Kidney glomerular epithelial cell (primary cell): ENCODE data around the gene QRFP.

Experiments used
- DNase-seq: peaks from one replicate; lab custom pipeline; 2025; lab: John Stamatoyannopoulos, UW

Gene QRFP

GRCh38 chr9:130890870-130891687 is 5.5 kb downstream of the QRFP start:
- DNase-seq: no peak

GRCh38 chr9:130890124-130890523 is 6.5 kb downstream of the QRFP start:
- no peak for DNase-seq

DNA sequence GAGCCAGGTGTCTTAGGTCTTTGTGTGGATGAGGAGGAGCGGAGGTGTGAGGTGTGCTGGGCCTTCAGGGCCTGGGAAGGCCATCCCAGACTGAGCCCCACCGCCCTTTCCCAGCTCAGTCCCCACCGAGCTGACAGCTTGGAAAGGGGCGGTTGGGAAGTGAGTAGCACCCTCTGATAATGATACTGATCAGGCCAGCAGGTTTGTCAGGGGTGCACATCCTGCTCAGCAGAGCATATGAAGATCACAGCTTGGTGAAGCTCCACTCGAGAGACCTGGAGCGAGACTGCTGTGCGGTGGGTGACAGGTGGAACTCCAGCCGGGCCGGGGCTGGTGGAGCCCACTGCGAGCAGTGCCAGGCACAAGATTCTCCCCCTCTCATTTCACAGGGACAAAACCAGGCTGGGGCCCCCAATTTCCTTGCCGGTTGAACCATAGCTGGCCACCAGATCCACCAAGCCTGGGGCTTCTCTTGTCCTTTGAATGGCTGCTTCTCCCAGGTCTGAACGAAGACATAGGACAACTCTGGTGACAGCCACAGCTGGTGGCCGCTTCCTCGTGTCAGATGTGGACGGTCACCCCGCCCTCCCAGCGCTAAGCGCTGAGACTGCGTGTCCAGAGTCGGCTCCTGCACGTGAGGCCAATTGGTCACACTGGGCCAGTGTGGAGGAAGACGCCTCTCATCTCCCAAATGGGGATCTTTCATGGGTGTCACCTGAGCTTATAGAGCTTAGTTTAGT is 8.3 kb downstream of the QRFP start:
- no peak for DNase-seq

GRCh38 chr9:130887494-130888144 is 9.0 kb downstream of the QRFP start:
- DNase-seq: no peak

- DNase-seq: no peak
Observed at GRCh38 chr9:130886981-130887380, 9.6 kb downstream of the QRFP start.

- DNase-seq: no peak
Observed at GRCh38 chr9:130885484-130886375, 10.9 kb downstream of the QRFP start.

DNA sequence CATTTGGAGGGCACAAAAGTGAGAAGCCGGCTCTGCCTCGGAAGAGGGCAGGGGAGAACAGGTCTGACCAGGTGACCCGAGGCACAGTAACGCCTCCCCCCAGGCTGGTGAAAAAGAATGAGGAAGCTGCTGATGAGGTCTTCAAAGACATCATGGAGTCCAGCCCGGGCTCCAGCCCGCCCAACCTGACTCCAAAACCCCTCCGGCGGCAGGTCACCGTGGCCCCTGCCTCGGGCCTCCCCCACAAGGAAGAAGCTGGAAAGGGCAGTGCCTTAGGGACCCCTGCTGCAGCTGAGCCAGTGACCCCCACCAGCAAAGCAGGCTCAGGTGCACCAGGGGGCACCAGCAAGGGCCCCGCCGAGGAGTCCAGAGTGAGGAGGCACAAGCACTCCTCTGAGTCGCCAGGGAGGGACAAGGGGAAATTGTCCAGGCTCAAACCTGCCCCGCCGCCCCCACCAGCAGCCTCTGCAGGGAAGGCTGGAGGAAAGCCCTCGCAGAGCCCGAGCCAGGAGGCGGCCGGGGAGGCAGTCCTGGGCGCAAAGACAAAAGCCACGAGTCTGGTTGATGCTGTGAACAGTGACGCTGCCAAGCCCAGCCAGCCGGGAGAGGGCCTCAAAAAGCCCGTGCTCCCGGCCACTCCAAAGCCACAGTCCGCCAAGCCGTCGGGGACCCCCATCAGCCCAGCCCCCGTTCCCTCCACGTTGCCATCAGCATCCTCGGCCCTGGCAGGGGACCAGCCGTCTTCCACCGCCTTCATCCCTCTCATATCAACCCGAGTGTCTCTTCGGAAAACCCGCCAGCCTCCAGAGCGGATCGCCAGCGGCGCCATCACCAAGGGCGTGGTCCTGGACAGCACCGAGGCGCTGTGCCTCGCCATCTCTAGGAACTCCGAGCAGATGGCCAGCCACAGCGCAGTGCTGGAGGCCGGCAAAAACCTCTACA is 11.8 kb downstream of the QRFP start:
- no peak for DNase-seq

DNA sequence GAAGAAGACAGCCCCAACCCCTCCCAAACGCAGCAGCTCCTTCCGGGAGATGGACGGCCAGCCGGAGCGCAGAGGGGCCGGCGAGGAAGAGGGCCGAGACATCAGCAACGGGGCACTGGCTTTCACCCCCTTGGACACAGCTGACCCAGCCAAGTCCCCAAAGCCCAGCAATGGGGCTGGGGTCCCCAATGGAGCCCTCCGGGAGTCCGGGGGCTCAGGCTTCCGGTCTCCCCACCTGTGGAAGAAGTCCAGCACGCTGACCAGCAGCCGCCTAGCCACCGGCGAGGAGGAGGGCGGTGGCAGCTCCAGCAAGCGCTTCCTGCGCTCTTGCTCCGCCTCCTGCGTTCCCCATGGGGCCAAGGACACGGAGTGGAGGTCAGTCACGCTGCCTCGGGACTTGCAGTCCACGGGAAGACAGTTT is 12.5 kb downstream of the QRFP start:
- no peak for DNase-seq

GRCh38 chr9:130883479-130883878 is 13.1 kb downstream of the QRFP start:
- no peak for DNase-seq

DNA sequence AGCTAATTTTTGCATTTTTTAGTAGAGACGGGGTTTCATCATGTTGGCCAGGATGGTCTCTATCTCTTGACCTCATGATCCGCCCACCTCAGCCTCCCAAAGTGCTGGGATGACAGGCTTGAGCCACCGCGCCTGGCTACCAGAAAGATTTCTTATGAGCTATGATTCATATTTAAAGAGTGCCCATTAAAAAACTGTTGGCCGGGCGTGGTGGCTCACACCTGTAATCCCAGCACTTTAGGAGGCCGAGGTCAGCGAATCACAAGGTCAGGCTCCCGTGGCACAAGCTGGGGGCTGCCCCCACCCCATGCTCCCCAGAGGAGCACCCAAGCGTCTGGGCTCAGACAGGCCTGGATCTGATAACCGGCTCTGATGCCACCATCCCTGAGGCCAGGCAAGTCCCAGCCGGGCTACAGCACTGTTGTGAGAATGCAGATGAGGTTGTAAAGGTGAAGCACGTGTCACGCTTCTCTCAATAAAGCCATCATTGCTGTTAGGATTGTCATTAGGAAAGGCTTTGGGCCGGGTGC is 13.9 kb downstream of the QRFP start:
- no peak for DNase-seq

DNA sequence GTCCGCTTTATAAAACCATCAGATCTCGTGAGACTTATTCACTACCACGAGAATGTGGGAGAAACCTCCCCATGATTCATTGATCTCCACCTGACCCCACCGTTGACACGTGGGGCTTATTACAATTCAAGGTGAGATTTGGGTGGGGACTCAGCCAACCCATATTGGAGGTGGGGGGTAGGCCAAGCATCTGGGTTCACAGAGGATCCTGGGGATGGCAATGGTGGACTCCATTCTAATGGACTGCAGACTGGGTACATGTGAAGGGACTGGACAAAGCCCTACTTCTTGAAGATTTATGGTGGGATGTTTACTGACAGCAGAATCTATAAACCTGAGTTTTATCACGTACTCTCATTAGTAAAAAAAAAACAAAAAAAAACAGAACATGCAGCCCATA is 15.1 kb downstream of the QRFP start:
- DNase-seq: no peak

DNA sequence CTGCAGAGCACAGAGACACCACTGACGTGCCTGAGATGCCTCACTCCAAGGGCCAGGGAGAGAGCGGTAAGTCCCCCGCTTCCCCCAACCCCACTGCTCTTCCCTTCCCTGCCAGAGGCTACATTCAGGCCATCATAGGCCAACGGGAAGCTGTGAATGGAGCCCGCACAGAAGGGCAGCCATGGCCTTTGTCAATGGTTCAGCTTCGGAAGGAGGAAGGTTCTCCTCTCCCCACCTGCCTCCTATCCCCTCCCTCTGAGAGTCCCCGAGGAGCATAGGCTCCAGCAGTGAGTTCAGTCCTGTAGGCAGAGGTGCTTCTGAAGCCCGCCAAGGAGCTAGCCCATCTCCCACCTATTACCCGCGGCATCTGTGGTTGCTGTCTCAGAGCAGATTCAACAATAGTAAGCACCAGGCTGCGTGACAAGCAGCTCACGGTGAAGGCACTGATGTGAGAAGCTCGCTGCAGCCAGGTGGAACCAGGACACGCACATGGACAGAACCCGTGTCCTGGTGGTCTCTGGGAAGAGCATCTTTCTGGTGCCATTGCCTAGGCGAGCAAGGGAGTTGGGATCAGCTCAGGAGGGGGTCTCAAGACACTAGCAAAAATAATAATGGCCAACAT is 15.9 kb downstream of the QRFP start:
- no peak for DNase-seq

- no peak for DNase-seq
Observed at GRCh38 chr9:130879863-130880411, 16.7 kb downstream of the QRFP start.

- no peak for DNase-seq
Observed at GRCh38 chr9:130878295-130878694, 18.3 kb downstream of the QRFP start.

- no peak for DNase-seq
Observed at GRCh38 chr9:130877300-130877699, 19.3 kb downstream of the QRFP start.

GRCh38 chr9:130874783-130875182 is 21.8 kb downstream of the QRFP start:
- no peak for DNase-seq

- DNase-seq: no peak
Observed at GRCh38 chr9:130873966-130874365, 22.6 kb downstream of the QRFP start.

GRCh38 chr9:130872912-130873503 is 23.6 kb downstream of the QRFP start:
- DNase-seq: no peak

DNA sequence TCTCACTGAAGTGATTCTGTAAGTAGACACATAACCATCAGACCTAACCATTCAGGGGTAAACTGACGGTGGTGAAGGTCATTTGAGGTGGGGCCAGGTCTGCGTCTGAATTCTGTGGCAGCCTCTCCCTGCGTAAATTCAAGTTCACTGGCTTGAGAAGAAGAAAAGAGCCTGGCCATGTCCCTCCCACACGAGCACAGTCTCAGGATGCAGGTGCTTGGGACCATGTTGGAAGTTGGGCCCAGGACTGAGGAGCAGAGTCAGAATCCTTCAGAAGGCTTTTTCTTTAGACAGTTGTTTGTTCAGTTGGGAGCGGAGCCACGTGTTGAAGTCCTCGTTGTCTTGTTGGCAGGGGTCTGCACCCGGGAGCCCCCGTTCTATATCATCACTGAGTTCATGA is 24.1 kb downstream of the QRFP start:
- no peak for DNase-seq
